SH-SY5Y (cell line): ENCODE results near the gene ITGAX.

Experiments used
- GATA2 ChIP-seq: IDR thresholded peaks from 2 replicates; pipeline ENCODE4 v1.6.1; 2011; ENCODE audit warnings: mild to moderate bottlenecking, low read depth, low read length
- GATA3 ChIP-seq: IDR thresholded peaks from 2 replicates; pipeline ENCODE4 v1.6.1; 2011; ENCODE audit warnings: low read depth, mild to moderate bottlenecking, low read length, moderate library complexity

GRCh38 chr16:31328322-31329052, 26.5 kb upstream of the ITGAX start:
- TF ChIP-seq GATA2 (no peak), GATA3 (no peak)
